Endothelial cell of umbilical vein (primary cell): ENCODE results near the gene CRK. TPM values are rescaled to one million over a fixed set of nuclear protein-coding genes. Genes with fewer than 3 reads are reported as not detected.

Source experiments
- BruUV-seq: library from RNA; stranded (reverse); fragments of 400-500 nt; replicated peaks from 2 replicates; lab custom pipeline; 2021; lab: Mats Ljungman, UMichigan
- CTCF ChIA-PET: fragments of 300-600, 350-600 bp; sonication (Branson Sonifier 250); formaldehyde crosslinking; loops from one replicate; lab custom pipeline; 2021; ENCODE audit warnings: antibody characterized with exemption, inconsistent platforms; lab: Charles Lee
- POLR2A ChIA-PET: fragments of 300-600, 350-600 bp; sonication (Branson Sonifier 250); formaldehyde crosslinking; loops from one replicate; lab custom pipeline; 2021; ENCODE audit warnings: antibody characterized with exemption, inconsistent platforms; lab: Charles Lee
- DNase-seq: peaks from one replicate; pipeline ENCODE4 v3.0.0-alpha.2; 2011; ENCODE audit warnings: low read depth, low spot score
- FAIRE-seq: peaks from 2 replicates; lab custom pipeline; 2011; peaks lifted over from hg19 to GRCh38; lab: Jason Lieb, UNC
- H2AFZ ChIP-seq: 2 replicates; pipeline ENCODE4 v1.6.0; 2012; ENCODE audit warnings: low read depth, low read length, control low read depth, inconsistent platforms
- H3K27ac ChIP-seq: 2 replicates; pipeline ENCODE4 v1.5.1; 2011; ENCODE audit warnings: low read depth, mild to moderate bottlenecking, control low read depth, low read length, moderate library complexity; ENCODE audit not compliant: insufficient read depth
- H3K27me3 ChIP-seq, 2 experiments: 2 replicates each; pipeline versions ENCODE4 v1.6.0 to v1.6.1; 2011; ENCODE audit warnings: low read length in 2 of 2, mixed read lengths in 1 of 2; ENCODE audit not compliant: control insufficient read depth in 2 of 2, insufficient read depth in 2 of 2
- H3K36me3 ChIP-seq, 2 experiments: 2 replicates in 1 of 2; 3 replicates in 1 of 2; pipeline ENCODE4 v1.5.1; 2011; ENCODE audit warnings: low read length in 2 of 2, mild to moderate bottlenecking in 1 of 2, moderate library complexity in 1 of 2; ENCODE audit not compliant: control insufficient read depth in 2 of 2, insufficient read depth in 2 of 2; ENCODE audit errors: extremely low read depth in 1 of 2
- H3K4me1 ChIP-seq: 3 replicates; pipeline ENCODE4 v1.5.1; 2011; ENCODE audit warnings: mild to moderate bottlenecking, low read length; ENCODE audit not compliant: control insufficient read depth, insufficient read depth; ENCODE audit errors: extremely low read depth
- H3K4me2 ChIP-seq: 2 replicates; pipeline ENCODE4 v1.6.1; 2011; ENCODE audit warnings: low read length, control low read depth, mixed read lengths; ENCODE audit not compliant: insufficient read depth
- H3K4me3 ChIP-seq, 3 experiments: fragments of 200-600 bp in 1 of 3; sonication (generic), shearing (Covaris generic) in 1 of 3; replicated peaks in 1 of 3; 2 replicates each; pipeline ENCODE4 v1.5.1; 2011 to 2016; ENCODE audit warnings: control low read depth in 3 of 3, low read length in 3 of 3, mild to moderate bottlenecking in 2 of 3, inconsistent platforms in 1 of 3, low read depth in 1 of 3, moderate library complexity in 1 of 3; ENCODE audit not compliant: insufficient read depth in 1 of 3
- H3K79me2 ChIP-seq: 2 replicates; pipeline ENCODE4 v1.6.0; 2012; ENCODE audit warnings: low read length, inconsistent platforms; ENCODE audit not compliant: control insufficient read depth, insufficient read depth
- H3K9ac ChIP-seq: replicated peaks from 2 replicates; pipeline ENCODE3; 2011; ENCODE audit warnings: low read length, control low read depth; ENCODE audit not compliant: insufficient read depth; ENCODE audit errors: extremely low read depth
- H3K9me1 ChIP-seq: replicated peaks from 3 replicates; pipeline ENCODE4 v1.6.0; 2011; ENCODE audit warnings: mild to moderate bottlenecking, low read length; ENCODE audit not compliant: control insufficient read depth, insufficient read depth; ENCODE audit errors: extremely low read depth
- H3K9me3 ChIP-seq: replicated peaks from 2 replicates; pipeline ENCODE4 v1.5.1; 2012; ENCODE audit warnings: low read length, inconsistent platforms; ENCODE audit not compliant: control insufficient read depth, insufficient read depth
- H4K20me1 ChIP-seq: replicated peaks from 2 replicates; pipeline ENCODE3; 2011; ENCODE audit warnings: mild to moderate bottlenecking, low read length; ENCODE audit not compliant: control insufficient read depth, insufficient read depth; ENCODE audit errors: extremely low read depth
- CTCF ChIP-seq, 2 donors: IDR thresholded peaks; 1 replicate in 1 of 2; 2 replicates in 1 of 2; pipeline ENCODE4 v1.5.1; 2011; ENCODE audit warnings: low read length in 2 of 2, mild to moderate bottlenecking in 2 of 2, moderate library complexity in 2 of 2, control low read depth in 1 of 2, inconsistent platforms in 1 of 2, low read depth in 1 of 2; ENCODE audit not compliant: insufficient read depth in 1 of 2; ENCODE audit errors: extremely low read depth in 1 of 2
- EZH2 ChIP-seq: IDR thresholded peaks from 2 replicates; pipeline ENCODE4 v1.6.1; 2012; ENCODE audit warnings: borderline replicate concordance, low read depth, mild to moderate bottlenecking, moderate library complexity, low read length, inconsistent platforms; ENCODE audit not compliant: severe bottlenecking
- FOS ChIP-seq: IDR thresholded peaks from 2 replicates; pipeline ENCODE4 v1.6.1; 2011; ENCODE audit warnings: mild to moderate bottlenecking, low read length, moderate library complexity, borderline replicate concordance; ENCODE audit not compliant: insufficient read depth
- GATA2 ChIP-seq: IDR thresholded peaks from 2 replicates; pipeline ENCODE4 v1.7.0; 2011; ENCODE audit warnings: low read depth, mild to moderate bottlenecking, moderate library complexity, mixed read lengths, low read length; ENCODE audit not compliant: insufficient read length, insufficient read depth
- JUN ChIP-seq: IDR thresholded peaks from 2 replicates; pipeline ENCODE4 v1.6.1; 2011; ENCODE audit warnings: borderline replicate concordance, low read depth; ENCODE audit not compliant: insufficient read length, insufficient read depth
- MYC ChIP-seq: IDR thresholded peaks from one replicate; pipeline ENCODE4 v1.6.1; 2011; ENCODE audit warnings: mild to moderate bottlenecking, low read depth, low read length
- POLR2A ChIP-seq: IDR thresholded peaks from 2 replicates; pipeline ENCODE4 v1.6.1; 2012; ENCODE audit warnings: low read depth, mild to moderate bottlenecking, control low read depth, low read length
- POLR2AphosphoS5 ChIP-seq: IDR thresholded peaks from 2 replicates; pipeline ENCODE4 v1.6.1; 2012; ENCODE audit warnings: low read depth, mild to moderate bottlenecking, control low read depth, low read length, moderate library complexity; ENCODE audit not compliant: insufficient read depth
- dilution Hi-C: fragments of 300-500 bp; cut with MboI; formaldehyde crosslinking; loops from one replicate; pipeline ENCODE4 v1.15.0; 2019; ENCODE audit warnings: low sequenced_read_pairs; ENCODE audit not compliant: extremely low pct_ligation_motif_present
- intact Hi-C: fragments of 100-400 bp; cut with micrococcal nuclease; formaldehyde crosslinking; loops from one replicate; pipeline ENCODE4 v1.10.0; 2022
- polyA plus RNA-seq, 4 experiments: library from polyadenylated mRNA; depleted of rRNA in 3 of 4; stranded (reverse) in 3 of 4; unstranded in 1 of 4; fragments of >200 nt; gene quantifications; 2 replicates each; pipeline versions ENCODE4 v1.2.1 to v1.2.3, GENCODE V29; 2011 to 2012; ENCODE audit warnings: missing spikeins in 1 of 4
- total RNA-seq: library from RNA; stranded (reverse); gene quantifications from 2 replicates; pipeline ENCODE4 v1.2.3, GENCODE V29; 2021
- TF ChIP-seq, protein P1 (sequence below): IDR thresholded peaks from 2 replicates; pipeline ENCODE4 v1.6.1; 2011; ENCODE audit not compliant: insufficient read depth, insufficient read length

Gene CRK
- total and polyA plus RNA-seq, 2 donors (not counting 3 experiments of a cell fraction or from before 2014, with no cell fraction given): 52.8 to 67.2 TPM

DNA sequence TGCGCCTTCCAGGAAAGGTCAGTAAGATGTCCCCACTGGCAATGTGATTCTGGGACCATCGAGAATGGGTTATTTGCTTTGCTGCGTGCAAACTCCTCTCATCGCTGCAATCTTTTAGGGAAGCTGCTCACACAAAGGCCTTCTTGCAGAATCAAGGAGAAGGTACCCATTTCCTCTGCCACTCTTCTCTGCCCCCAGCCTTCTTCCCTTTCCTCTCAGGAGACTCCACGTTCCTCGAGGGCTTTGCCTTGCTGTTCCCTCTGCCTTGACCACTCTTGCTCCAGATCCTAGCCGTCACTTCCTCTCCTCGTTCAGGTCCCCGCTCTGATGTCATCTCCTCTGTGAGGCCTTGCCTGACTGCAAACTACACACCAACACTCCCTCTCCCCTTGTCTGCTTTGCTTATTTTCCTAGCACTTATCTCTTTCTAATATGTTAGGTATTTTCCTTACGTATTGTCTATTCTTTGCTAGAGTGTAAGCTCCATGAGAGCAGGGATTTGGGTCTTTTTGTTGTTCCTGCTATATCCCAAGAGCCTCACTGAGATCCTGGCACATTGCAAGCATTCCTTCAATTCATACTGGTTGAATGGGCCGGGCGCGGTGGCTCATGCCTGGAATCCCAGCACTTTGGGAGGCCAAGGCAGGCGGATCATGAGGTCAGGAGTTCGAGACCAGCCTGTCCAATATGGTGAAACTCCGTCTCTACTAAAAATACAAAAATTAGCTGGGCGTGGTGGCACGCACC, 5.3 kb upstream of the CRK start:
- no peak overlapping the region for H2AFZ ChIP-seq
- CTCF ChIA-PET: interaction anchor here (1.1 to 6.0 kb wide), 4 partner anchors 11 to 96 kb away, joined by 3 to 30 read pairs (median 15); partner anchors contain the start of gene INPP5K
- no peak overlapping the region for H3K9ac ChIP-seq
- peaks cover 21% of the 10 kb centered on the region for H3K4me1 ChIP-seq
- H3K36me3 ChIP-seq: peaks cover 0 to 14% of the 10 kb centered on the region in 2 experiments
- peak; percentile 15 for FAIRE-seq
- no TSS peak for BruUV-seq
- no peak for DNase-seq
- dilution Hi-C loops: no loop called here
- H3K79me2 ChIP-seq: no peaks in the 10 kb centered on the region
- H4K20me1 ChIP-seq: no peaks in the 10 kb centered on the region
- POLR2A ChIA-PET: no interaction called here
- intact Hi-C loops: no loop called here
- TF ChIP-seq POLR2A: peak; percentile 55
- no peak for TF ChIP-seq JUN
- no peak overlapping the region for H3K27ac ChIP-seq
- H3K9me1 ChIP-seq: no peaks in the 10 kb centered on the region
- no peaks in the 10 kb centered on the region for H3K9me3 ChIP-seq
- H3K4me3 ChIP-seq: no peak overlapping the region
- H3K27me3 ChIP-seq: no peaks in the 10 kb centered on the region
- no peak overlapping the region for H3K4me2 ChIP-seq

DNA sequence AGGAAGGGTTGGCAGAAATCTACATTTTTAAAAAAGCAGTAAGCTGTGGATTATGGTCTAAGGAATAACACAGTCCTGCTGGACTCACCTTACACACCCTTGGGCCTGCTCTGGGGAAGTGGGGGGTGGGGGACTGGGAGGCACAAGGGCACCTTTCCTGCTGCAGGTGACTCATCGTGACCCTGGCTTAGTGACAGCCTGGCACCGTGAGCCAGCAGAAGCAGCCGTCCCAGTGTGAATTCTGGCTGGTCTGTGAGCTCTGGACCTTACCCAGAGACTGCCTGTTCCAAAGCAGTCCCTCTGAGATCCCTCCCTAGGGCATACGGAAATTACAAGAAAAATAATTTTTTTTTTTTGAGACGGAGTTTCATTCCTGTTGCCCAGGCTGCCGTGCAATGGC, 4.2 kb upstream of the CRK start:
- FAIRE-seq: peak; percentile 57
- peak overlapping the region; percentile 23 for H3K4me2 ChIP-seq
- CTCF ChIA-PET: interaction anchor here (0.7 to 6.0 kb wide), 4 partner anchors 28 to 95 kb away, joined by 3 to 30 read pairs (median 8); partner anchors contain the start of gene INPP5K

More for the DNA sequence above, 4.2 kb upstream of the CRK start:
- H4K20me1 ChIP-seq: no peaks in the 10 kb centered on the region
- no peak overlapping the region for H3K27ac ChIP-seq
- TF ChIP-seq, protein P1, sequence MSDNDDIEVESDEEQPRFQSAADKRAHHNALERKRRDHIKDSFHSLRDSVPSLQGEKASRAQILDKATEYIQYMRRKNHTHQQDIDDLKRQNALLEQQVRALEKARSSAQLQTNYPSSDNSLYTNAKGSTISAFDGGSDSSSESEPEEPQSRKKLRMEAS: no peak
- TF ChIP-seq CTCF (IDR thresholded peaks at IDR 0.05; ENCODE audit: extremely low read depth in 1 of 2, insufficient read depth in 1 of 2, low read depth in 1 of 2, low read length in 2 of 2) (no peak), MYC (no peak), POLR2AphosphoS5 (peak; percentile 28), FOS (peak; percentile 37), EZH2 (no peak), GATA2 (no peak), JUN (peak; percentile 19)
- H3K4me3 ChIP-seq: no peak overlapping the region
- H3K4me1 ChIP-seq: peaks cover 21% of the 10 kb centered on the region
- peaks cover 7% of the 10 kb centered on the region for H3K79me2 ChIP-seq
- H2AFZ ChIP-seq: no peak overlapping the region
- intact Hi-C loops (no loop called here), dilution Hi-C loops (no loop called here)
- BruUV-seq: no TSS peak
- H3K9ac ChIP-seq: no peak overlapping the region
- H3K27me3 ChIP-seq: no peaks in the 10 kb centered on the region
- POLR2A ChIA-PET: no interaction called here
- H3K36me3 ChIP-seq: peaks cover 0 to 8% of the 10 kb centered on the region in 2 experiments
- H3K9me3 ChIP-seq: no peaks in the 10 kb centered on the region
- no peaks in the 10 kb centered on the region for H3K9me1 ChIP-seq
- peak; percentile 49 for DNase-seq
